HG03097 (cell line): Measurements from ENCODE around the gene PHLDA2.

Experiments
- ATAC-seq: cut with Tn5 transposase; IDR thresholded peaks from one replicate; pipeline ENCODE4 v1.9.1; 2021; ENCODE audit not compliant: unreplicated experiment, low FRiP score

The PHLDA2 gene

GRCh38 chr11:2899080-2899783, 30.0 kb downstream of the PHLDA2 start:
- ATAC-seq = no peak

GRCh38 chr11:2898366-2899079, 30.7 kb downstream of the PHLDA2 start:
- ATAC-seq = no peak

GRCh38 chr11:2897048-2897447, 32.2 kb downstream of the PHLDA2 start:
- no peak for ATAC-seq

DNA sequence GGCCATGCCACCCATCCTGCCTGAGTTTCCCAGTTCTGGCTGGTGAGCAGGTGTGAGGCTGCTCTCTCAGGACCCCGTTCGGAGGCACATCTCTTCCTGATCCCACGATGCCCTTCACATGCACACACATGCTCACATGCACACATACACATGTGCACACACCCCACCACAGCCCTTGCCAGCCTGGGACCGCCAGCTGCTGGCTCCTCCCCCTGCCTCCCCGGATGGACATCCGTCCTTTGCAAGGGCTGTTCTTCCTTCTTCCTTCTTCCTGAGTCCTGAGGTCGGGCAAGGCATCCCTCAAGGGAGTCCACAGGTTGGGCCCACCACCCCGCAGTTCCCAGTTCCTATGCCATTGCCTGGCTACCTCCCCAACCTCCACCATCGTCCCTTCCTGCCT, 33.2 kb downstream of the PHLDA2 start:
- ATAC-seq = no peak

GRCh38 chr11:2893935-2894334, 35.3 kb downstream of the PHLDA2 start:
- no peak for ATAC-seq

DNA sequence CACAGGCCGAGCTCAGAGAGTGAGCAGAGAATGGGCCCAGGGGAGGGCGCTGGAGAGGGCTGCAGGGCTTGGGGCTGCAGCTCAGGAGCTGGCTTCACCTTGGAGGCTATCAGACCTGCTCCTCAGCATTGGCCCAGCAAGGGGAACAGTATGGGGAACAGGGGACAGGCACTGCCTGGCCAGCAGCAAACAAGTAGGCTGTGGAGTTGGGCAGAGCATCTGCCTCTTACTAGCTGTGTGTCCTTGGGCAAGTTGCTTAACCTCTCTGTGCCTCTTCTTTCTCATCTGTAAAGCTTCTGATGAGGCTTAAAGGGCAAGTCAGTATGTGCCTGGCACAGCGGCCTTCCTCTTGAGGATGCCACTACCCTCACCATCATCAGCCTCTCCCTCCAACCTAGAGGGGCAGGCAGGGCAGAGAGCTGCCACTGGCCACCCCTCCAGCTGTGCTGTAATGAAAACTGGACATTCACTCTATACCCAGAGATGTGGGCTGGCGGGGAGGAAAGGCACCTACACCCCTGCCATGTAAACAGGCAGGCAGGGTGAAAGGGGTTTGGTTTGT, 36.2 kb downstream of the PHLDA2 start:
- no peak for ATAC-seq

DNA sequence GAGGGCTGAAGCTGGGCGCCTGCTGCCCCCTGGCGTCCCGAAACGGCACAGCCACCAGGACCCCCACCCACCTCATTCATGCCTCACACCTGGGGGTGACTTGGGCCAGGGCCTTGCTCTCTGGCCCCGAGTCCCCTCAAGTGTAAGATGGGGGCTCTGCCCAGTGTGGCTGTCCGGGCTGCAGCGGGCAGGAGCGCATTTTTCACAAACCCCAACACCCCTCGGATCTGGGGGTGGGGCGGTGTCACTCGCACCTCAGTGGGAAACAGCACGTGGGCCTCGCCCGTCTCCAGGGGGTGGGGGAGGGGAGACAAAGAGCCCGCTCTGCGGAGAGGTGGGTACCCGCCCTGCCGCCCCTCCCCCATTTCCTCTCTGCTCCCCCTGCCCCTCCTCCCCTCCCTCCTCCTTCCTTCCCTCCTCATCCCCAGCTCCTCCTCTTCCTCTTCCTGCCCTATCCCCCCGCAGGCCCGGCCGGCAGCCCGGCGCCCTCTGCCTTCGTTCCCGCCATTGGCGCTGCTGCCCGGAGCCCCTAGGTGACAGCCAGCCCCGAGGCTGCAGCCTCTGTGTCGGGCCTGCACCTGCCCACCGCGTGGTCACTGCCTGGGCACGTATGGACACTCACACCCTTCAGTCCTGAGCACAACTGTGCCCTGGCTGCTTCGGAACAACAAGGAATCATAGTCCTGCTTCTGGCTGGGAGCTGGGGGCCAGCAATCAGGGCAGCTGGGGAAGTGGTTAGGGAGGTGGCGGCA, 36.8 kb downstream of the PHLDA2 start:
- ATAC-seq = no peak

DNA sequence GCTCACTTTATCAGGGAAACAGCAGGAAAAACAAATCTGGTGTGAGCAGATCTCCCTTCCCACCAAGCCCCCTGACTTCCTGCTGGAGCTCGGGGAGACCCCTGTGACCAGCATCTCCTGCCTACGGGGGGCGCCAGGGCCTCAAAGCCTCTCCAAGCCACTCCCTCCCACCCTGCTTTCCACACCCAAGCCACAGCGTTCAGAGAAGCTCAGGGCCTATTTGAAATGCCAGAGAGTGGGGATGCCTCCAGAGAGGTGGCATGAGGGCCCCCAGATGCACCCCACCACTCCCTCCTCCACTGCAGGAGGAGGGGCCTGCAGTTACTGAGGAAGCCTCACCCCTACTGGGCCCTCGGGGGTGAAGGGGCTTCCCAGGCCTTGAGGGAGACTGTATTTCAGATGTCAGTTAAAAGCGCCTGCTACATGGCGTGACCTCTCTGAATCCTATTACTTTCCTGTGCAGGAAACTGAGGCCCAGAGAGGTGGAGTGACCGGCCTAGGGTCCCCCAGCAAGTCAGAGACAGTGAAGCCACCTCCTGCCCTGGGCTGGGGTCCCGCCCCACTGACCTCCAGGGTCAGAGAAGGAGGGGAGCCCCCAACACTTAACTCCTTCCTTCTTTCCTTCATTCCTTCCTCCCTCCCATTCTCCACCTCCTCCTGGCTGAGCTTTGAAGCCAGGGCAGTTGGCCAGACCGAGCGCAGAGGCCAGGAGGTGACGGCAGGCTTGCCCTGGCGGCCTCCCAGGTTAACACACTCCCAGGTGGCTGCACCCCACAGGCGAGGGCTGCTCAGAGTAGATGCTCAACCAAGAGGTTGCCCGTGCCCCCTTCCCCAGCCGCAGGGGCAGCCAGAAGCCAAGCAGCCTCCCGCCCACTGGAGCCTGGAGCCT, 37.6 kb downstream of the PHLDA2 start:
- ATAC-seq = no peak

DNA sequence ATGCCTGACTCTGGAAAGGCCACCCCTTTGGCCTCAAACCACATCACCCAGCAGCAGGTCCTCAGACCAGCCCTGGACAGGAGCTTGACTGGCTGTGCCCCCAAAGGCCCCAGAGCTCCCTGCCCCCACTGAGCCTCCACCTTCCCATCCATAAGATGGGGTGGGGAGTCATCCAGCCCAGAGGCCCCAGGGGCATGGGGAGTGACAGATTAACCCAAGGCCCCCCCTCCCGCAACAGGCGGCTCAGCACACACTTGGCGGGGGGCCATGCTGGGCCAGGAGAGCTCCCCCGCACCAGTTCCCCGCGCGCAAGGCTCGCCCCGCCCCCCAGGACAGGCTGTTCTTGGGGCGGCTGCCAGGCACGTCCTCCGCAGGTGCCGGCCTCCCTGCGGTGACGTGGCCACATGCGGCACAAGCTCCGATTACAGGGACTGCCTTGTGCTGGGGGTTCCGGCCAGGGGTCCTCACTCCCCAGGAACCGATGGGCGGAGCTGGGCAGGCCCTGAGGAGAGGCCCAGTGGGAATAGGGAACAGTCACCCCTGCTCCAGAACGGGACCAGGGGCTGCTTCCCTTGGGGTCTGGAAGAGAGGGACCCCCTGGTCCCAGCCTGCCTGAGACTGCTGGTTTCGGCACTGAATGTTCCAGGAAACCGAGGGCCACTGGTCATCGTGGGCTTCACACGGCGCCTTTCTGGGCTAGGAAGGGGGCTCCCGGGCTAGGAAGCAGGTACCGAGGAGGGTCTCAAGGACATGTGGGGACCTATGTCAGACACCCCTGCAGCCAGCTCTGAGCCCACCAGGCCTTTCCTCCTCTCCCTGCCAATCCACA, 38.5 kb downstream of the PHLDA2 start:
- no peak for ATAC-seq

DNA sequence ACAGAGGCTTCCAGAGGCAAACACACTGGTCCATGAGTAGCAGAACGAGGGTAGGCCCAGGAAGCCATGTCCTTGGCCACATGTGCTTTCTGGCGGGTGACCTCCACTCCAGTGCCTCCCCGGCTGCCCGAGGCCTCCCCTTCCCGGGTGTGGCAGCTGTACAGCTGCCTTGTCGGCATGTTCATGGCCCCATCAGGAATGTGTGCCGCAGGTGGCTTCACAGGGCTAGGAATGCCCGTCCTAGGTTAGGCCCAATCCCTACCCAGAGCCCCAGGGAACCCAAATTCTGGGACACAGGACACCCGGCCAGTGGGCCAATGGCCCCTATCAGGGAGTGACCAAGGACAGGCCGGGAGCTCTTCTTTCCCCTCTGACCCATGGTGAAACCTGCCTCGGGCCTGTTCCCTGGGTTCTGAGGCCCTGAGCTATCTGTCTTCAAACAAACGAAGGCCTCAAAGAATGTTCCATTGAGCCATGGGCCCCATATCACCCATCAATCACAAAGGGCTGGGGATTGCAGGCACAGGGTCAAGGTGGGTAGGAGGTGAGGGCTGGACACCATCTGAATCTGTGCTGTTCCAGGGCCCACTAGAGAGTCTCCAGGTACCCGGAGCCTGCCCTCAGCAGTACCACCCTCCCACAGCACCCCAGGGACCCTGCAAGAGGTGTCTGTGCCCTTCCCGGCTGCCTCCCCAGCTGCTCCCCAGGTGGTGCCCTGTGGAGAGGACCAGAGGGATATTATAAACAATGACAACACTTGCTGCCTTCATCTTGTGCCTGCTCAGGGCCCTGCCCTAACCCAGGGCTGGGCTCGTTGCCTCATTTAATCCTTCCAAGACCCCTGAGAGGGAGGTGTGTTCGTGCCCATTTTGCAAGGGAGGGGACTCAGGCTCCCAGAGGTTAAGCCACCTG, 39.6 kb downstream of the PHLDA2 start:
- no peak for ATAC-seq

GRCh38 chr11:2888266-2888968, 40.8 kb downstream of the PHLDA2 start:
- no peak for ATAC-seq

DNA sequence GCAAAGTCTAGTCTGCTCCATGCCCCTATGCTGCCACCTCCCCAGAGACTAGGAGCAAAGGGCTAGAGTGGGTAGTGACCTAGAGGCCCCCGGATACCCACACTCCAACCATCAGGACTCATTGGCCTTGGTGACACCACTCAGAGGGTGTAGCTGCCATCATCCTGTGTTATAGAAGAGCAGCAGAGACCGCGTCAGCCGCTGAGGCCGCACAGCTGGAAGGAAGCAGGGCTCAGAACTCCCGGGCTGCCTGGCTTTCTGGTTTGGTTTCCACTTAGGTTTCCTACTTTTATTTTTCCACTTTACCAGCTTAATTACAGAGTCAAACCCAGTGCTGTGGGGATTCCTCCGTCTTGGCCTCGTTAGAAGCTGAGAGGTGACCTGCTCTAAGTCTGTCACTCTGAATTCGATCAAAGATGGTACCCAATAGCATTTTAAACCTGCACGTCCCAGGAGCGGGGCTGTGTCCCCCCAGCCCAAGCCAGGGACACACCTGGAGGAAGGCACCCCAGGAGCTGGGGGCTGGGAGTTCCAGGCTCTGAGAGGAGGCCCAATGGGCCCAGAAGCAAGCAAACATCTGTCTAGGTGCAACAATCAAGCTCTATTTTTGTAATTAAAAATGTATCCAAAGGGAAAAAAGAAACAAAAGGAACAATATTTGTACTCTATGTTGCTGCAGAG, 41.6 kb downstream of the PHLDA2 start:
- ATAC-seq = no peak

GRCh38 chr11:2886936-2887335, 42.3 kb downstream of the PHLDA2 start:
- ATAC-seq = no peak

GRCh38 chr11:2886191-2886894, 42.9 kb downstream of the PHLDA2 start:
- peak; percentile 10 for ATAC-seq

DNA sequence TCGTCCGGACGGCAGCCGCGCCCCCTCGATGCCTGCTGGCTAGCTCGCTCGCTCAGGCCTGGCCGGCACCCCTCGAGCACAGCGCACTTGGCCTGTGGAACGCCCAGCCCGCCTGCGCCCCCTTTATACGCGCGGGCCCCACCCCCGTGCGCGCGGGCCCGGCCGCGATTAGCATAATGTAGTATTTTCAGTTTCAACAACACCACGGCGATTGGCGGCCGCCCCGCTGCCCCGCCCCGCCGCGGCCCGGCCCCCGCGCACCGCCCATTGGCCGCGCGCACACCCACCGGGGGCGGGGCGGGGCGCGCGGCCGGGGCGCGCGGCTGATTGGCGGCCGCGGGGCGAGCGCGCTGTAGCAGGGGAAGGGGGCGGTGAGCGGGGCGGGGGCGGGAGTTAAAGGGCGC, 43.5 kb downstream of the PHLDA2 start, which contains the start of gene CDKN1C:
CDKN1C (minus strand) TSS at position 98 of the 404 bp plus-strand sequence. CDS start 319 bp downstream, outside the sequence.
- peak; percentile 50 for ATAC-seq

GRCh38 chr11:2885017-2885677, 44.1 kb downstream of the PHLDA2 start:
- peak; percentile 5 for ATAC-seq
